Esophagus squamous epithelium (tissue), 5 donors: ENCODE data around the gene PSMB7. TPM values are rescaled to one million over a fixed set of nuclear protein-coding genes. Genes with fewer than 3 reads are reported as not detected.
A peak's percentile ranks its signal among the peaks of the same experiment; 100 is the strongest.

ENCODE experiments used
- DNase-seq: peaks from one replicate; lab custom pipeline; 2025; lab: John Stamatoyannopoulos, UW
- H3K27ac ChIP-seq, 4 donors: fragments of 200-600 bp; sonication (generic); one replicate each; pipeline ENCODE4 v1.5.1; 2016 to 2019; ENCODE audit warnings: mild to moderate bottlenecking in 1 of 4
- H3K27me3 ChIP-seq, 4 donors: fragments of 200-600 bp; sonication (generic); 1 replicate in 3 of 4; 2 replicates in 1 of 4; pipeline versions ENCODE4 v1.5.1 to v1.6.0; 2017 to 2021; ENCODE audit warnings: antibody characterized with exemption in 1 of 4
- H3K36me3 ChIP-seq, 3 donors: fragments of 200-600 bp; sonication (generic); one replicate each; pipeline ENCODE4 v1.5.1; 2016 to 2019
- H3K4me1 ChIP-seq, 3 donors: fragments of 200-600 bp; sonication (generic); one replicate each; pipeline ENCODE4 v1.5.1; 2017 to 2019
- H3K4me3 ChIP-seq, 4 donors: fragments of 200-600 bp; sonication (generic); 1 replicate in 3 of 4; 2 replicates in 1 of 4; pipeline ENCODE4 v1.5.1; 2016 to 2019; ENCODE audit warnings: mild to moderate bottlenecking in 2 of 4, moderate library complexity in 1 of 4
- H3K9me3 ChIP-seq, 3 donors: fragments of 200-600 bp; sonication (generic); one replicate each; pipeline ENCODE4 v1.5.1; 2016 to 2019
- CTCF ChIP-seq, 6 experiments: fragments of 450-650 bp in 4 of 6; fragments of 200-600 bp in 2 of 6; sonication (generic) in 2 of 6; IDR thresholded peaks; one replicate each; pipeline ENCODE4 v1.5.1; 2016 to 2019; ENCODE audit warnings: antibody characterized with exemption in 6 of 6, mild to moderate bottlenecking in 4 of 6, moderate library complexity in 4 of 6
- POLR2A ChIP-seq, 4 donors: fragments of 450-650 bp; IDR thresholded peaks; one replicate each; pipeline ENCODE4 v1.6.1; 2017; ENCODE audit warnings: antibody characterized with exemption in 4 of 4, mild to moderate bottlenecking in 4 of 4, moderate library complexity in 3 of 4
- WGBS, 2 donors: methylation state at CpG; one replicate each; pipeline ENCODE4 v1.1.5; 2018; 5-methylcytosine and 5-hydroxymethylcytosine counted together
- intact Hi-C: fragments of 100-400 bp; cut with DNase I; formaldehyde crosslinking; loops from one replicate; pipeline ENCODE4 v1.15.0; 2022
- total RNA-seq, 4 donors: library from RNA; depleted of rRNA; stranded (reverse); fragments of >200 nt; gene quantifications; one replicate each; pipeline ENCODE4 v1.1.0, GENCODE V29; 2016
- donor health status: DM: yes; HTN: yes; CAD: no.

Gene PSMB7
- total RNA-seq, 4 donors from 2014 or later, result 114 to 229 (median 170) TPM

DNA sequence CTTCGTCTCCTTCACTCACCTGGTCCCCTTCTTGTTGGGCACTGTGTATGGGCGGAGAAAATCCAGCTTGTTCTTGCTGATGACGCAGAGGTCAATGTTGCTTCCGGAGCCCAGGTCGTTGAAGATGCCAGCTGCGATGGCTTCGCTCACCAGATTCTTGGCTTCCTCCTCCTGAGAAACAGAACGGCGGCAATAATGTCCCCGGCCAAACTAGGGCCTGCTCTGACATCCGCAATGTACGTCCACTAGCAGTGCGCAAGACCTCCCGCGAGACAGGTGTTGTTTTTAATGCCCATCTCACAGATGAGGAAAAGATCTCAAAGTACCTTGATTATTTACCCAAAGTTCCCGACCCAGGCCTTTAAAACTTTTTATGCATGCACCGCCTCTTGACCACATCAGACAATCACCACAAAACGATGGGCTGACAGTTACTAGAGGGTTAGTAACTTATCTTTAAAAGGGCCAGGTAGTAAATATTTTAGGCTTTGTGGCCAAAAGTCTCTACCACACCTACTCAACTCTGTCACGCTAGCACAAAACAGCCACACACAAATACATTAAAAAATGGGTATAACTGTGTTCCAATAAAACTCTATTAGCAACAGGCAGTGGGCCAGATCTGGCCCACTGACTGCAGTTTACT is 58.4 kb downstream of the PSMB7 start:
- intact Hi-C loops, result no loop called here
- H3K36me3 ChIP-seq, result peaks cover 22 to 56% (median 27%) of the 10 kb centered on the region in 3 donors
- no peaks in the 10 kb centered on the region for H3K9me3 ChIP-seq
- H3K27me3 ChIP-seq, result no peaks in the 10 kb centered on the region
- H3K4me3 ChIP-seq, result no peak overlapping the region
- WGBS, 2 donors, result 88 to 93% methylated on average over 18 of the region's 19 CpGs
- no peak for TF ChIP-seq CTCF (IDR thresholded peaks at IDR 0.05)
- no peak for TF ChIP-seq POLR2A (IDR thresholded peaks at IDR 0.05)
- no peak for DNase-seq
- peaks cover 0 to 6% (median 0%) of the 10 kb centered on the region in 3 donors for H3K4me1 ChIP-seq
- no peak overlapping the region for H3K27ac ChIP-seq

DNA sequence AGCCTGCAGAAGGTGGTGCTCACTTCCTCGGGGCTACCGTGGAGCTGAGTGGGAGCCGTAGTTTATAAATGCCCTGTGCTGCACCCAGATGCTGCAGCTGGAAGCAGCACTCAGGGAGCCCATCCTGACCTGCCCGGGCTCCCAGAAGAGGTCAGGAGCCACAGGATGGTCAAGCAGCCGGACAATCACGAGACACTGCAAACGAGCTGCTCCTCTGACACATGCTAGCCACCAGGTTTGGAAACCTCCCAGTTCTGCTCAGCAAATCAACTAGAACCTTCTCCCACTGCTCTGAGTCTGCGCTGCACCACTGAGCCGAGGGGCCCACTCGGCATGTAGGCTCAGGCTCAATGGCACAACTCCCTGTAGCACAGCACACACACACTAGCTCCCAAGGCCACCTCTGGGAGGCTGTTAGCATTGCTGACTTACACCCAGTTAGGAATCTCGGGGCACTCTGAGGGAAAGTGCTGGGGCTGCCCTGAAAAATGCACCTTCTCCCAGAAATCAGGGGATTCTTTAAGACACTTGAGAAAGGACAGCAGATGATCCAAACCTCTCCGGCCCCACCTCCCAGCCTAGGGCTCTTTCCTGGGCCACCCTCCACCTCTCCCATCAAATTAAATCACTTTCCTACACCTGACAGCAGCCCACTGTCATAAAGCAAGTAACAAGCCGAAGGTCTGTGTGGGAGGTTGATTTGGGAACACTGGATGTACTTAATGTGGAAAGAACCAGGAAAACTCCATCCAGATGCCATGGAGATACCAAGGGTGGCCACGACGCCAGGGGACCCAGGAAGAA is 59.1 kb downstream of the PSMB7 start:
- DNase-seq, result no peak
- 93 to 97% methylated on average over 5 to 7 of the region's 15 CpGs for WGBS, 2 donors
- no peaks in the 10 kb centered on the region for H3K27me3 ChIP-seq
- no peak overlapping the region for H3K4me3 ChIP-seq
- intact Hi-C loops, result no loop called here
- H3K9me3 ChIP-seq, result no peaks in the 10 kb centered on the region
- H3K36me3 ChIP-seq, result peaks cover 29 to 63% (median 29%) of the 10 kb centered on the region in 3 donors
- peaks cover 0 to 6% (median 0%) of the 10 kb centered on the region in 3 donors for H3K4me1 ChIP-seq
- no peak for TF ChIP-seq CTCF (IDR thresholded peaks at IDR 0.05)
- no peak for TF ChIP-seq POLR2A (IDR thresholded peaks at IDR 0.05)
- H3K27ac ChIP-seq, result no peak overlapping the region

GRCh38 chr9:124355039-124355940 is 60.0 kb downstream of the PSMB7 start:
- H3K36me3 ChIP-seq, result peaks cover 34 to 71% (median 37%) of the 10 kb centered on the region in 3 donors
- peaks cover 0 to 6% (median 0%) of the 10 kb centered on the region in 3 donors for H3K4me1 ChIP-seq
- no peak overlapping the region for H3K4me3 ChIP-seq
- 94% methylated on average over 13 to 15 of the region's 21 CpGs for WGBS, 2 donors
- H3K27me3 ChIP-seq, result no peaks in the 10 kb centered on the region
- no peak overlapping the region for H3K27ac ChIP-seq
- intact Hi-C loops, result no loop called here
- no peaks in the 10 kb centered on the region for H3K9me3 ChIP-seq
- no peak for DNase-seq
- TF ChIP-seq POLR2A (IDR thresholded peaks at IDR 0.05) (no peak), CTCF (IDR thresholded peaks at IDR 0.05) (no peak)

DNA sequence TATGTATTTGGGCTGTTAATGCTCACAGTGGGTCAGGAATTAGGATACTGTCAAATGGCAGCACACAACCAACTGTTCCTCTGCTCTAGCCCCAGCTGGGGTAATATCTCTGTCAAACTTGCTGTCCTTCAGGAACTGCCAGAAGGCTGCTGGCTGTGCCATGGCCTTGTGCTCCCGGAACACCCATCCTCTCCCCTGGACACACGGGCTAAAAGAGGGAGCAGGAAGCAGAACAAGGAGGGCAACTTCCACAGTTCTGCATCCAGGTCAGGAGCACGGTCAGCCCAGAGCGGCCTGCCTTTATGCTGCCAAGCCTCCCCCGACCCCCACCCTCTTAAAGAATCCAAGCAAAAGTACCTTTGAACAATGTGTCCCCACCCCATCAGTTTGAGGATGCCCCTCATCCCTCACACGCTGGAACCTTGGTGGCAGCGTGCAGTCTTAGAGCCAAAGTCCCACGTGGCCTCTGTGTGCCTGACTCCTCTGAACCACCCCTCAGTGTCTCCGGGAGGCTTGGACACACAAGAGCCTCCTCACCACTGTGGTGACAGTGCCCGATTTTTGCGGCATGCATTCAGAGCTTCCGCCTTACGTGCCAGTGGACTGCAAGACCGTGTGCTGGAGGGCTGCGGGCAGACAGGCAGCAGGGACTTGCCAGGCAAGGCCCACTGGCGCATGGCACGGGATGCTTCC is 60.8 kb downstream of the PSMB7 start:
- H3K4me3 ChIP-seq, result no peak overlapping the region
- WGBS, 2 donors, result 87 to 93% methylated on average over 5 to 8 of the region's 17 CpGs
- DNase-seq, result no peak
- H3K36me3 ChIP-seq, result peaks cover 34 to 79% (median 40%) of the 10 kb centered on the region in 3 donors
- intact Hi-C loops, result no loop called here
- peaks cover 0 to 6% (median 0%) of the 10 kb centered on the region in 3 donors for H3K4me1 ChIP-seq
- H3K27ac ChIP-seq, result peak overlapping the region in 1 of 4 donors; percentile 14
- no peaks in the 10 kb centered on the region for H3K27me3 ChIP-seq
- no peaks in the 10 kb centered on the region for H3K9me3 ChIP-seq
- no peak for TF ChIP-seq CTCF (IDR thresholded peaks at IDR 0.05)
- TF ChIP-seq POLR2A (IDR thresholded peaks at IDR 0.05), result no peak
